NCI-H1436 treated with DMSO at 0.1 percent for 48 hours (cell line): ENCODE measurements around the gene RHBDL2.
"Not testable (repeated sequence)": the region's sequence is repeated elsewhere in the genome, so short reads cannot be mapped to it uniquely, and the experiment has no call there.

Experiments
- DNase-seq: peaks from one replicate; lab custom pipeline; 2025; lab: John Stamatoyannopoulos, UW

Gene RHBDL2

GRCh38 chr1:38941527-38942019 is at the start of gene RHBDL2:
Gene RHBDL2 (minus strand): TSS chr1:38941830. CDS start chr1:38919212, 22,618 bp downstream.
- no peak for DNase-seq

- peak; percentile 56 for DNase-seq
These were observed 49.4 kb upstream of the RHBDL2 start, which contains the start of gene AKIRIN1 for GRCh38 chr1:38990738-38991637. Gene AKIRIN1 (plus strand): TSS chr1:38991276. CDS start chr1:38991381, 105 bp downstream.

GRCh38 chr1:38990386-38990737 is 48.7 kb upstream of the RHBDL2 start:
- no peak for DNase-seq

GRCh38 chr1:38989979-38990378 is 48.3 kb upstream of the RHBDL2 start:
- DNase-seq, result no peak

- not testable (repeated sequence) for DNase-seq
These were observed 37.8 kb upstream of the RHBDL2 start for GRCh38 chr1:38979380-38979779.

GRCh38 chr1:38978245-38978542 is 36.6 kb upstream of the RHBDL2 start:
- not testable (repeated sequence) for DNase-seq

GRCh38 chr1:38977399-38978244 is 36.0 kb upstream of the RHBDL2 start:
- not testable (repeated sequence) for DNase-seq

- no peak for DNase-seq
These were observed 32.2 kb upstream of the RHBDL2 start for GRCh38 chr1:38973659-38974437.

- not testable (repeated sequence) for DNase-seq
These were observed 31.5 kb upstream of the RHBDL2 start for GRCh38 chr1:38973145-38973544.

- no peak for DNase-seq
These were observed 22.5 kb upstream of the RHBDL2 start for GRCh38 chr1:38964140-38964548.

GRCh38 chr1:38962560-38962959 is 20.9 kb upstream of the RHBDL2 start:
- DNase-seq, result no peak

GRCh38 chr1:38962113-38962512 is 20.5 kb upstream of the RHBDL2 start:
- DNase-seq, result no peak

- DNase-seq, result no peak
These were observed 17.3 kb upstream of the RHBDL2 start for GRCh38 chr1:38958967-38959366.

- DNase-seq, result no peak
These were observed 11.8 kb upstream of the RHBDL2 start for GRCh38 chr1:38953433-38953860.

GRCh38 chr1:38950553-38950952 is 8.9 kb upstream of the RHBDL2 start:
- DNase-seq, result no peak

GRCh38 chr1:38944547-38944946 is 2.9 kb upstream of the RHBDL2 start:
- no peak for DNase-seq

- DNase-seq, result no peak
These were observed 1.2 kb upstream of the RHBDL2 start for GRCh38 chr1:38942664-38943428.

GRCh38 chr1:38941093-38941492 is 537 bp downstream of the RHBDL2 start:
- DNase-seq, result no peak

- no peak for DNase-seq
These were observed 1.1 kb downstream of the RHBDL2 start for GRCh38 chr1:38940339-38941047.

- no peak for DNase-seq
These were observed 2.8 kb downstream of the RHBDL2 start for GRCh38 chr1:38938722-38939260.
